WI38 (cell line): ENCODE measurements around the gene RBMS1.

Source experiments
- H3K4me3 ChIP-seq: 2 replicates; pipeline ENCODE4 v1.5.1; 2011; ENCODE audit warnings: low read depth, mild to moderate bottlenecking, control low read depth, low read length
- CTCF ChIP-seq: IDR thresholded peaks from 2 replicates; pipeline ENCODE4 v1.5.1; 2012; ENCODE audit warnings: low read depth, mild to moderate bottlenecking, control low read depth, low read length

The RBMS1 gene

GRCh38 chr2:160418853-160419252 lies 74.8 kb downstream of the RBMS1 start:
- TF ChIP-seq CTCF: no peak
- no peak overlapping the region for H3K4me3 ChIP-seq

- H3K4me3 ChIP-seq: no peak overlapping the region
- TF ChIP-seq CTCF: no peak
Measured at GRCh38 chr2:160418398-160418765, 75.2 kb downstream of the RBMS1 start.

- TF ChIP-seq CTCF: no peak
- H3K4me3 ChIP-seq: no peak overlapping the region
Measured at GRCh38 chr2:160417745-160418397, 75.7 kb downstream of the RBMS1 start.

- TF ChIP-seq CTCF: no peak
- no peak overlapping the region for H3K4me3 ChIP-seq
Measured at GRCh38 chr2:160415991-160416390, 77.6 kb downstream of the RBMS1 start.

- no peak overlapping the region for H3K4me3 ChIP-seq
- no peak for TF ChIP-seq CTCF
Measured at GRCh38 chr2:160411955-160412354, 81.7 kb downstream of the RBMS1 start.

- TF ChIP-seq CTCF: no peak
- no peak overlapping the region for H3K4me3 ChIP-seq
Measured at GRCh38 chr2:160411167-160411566, 82.4 kb downstream of the RBMS1 start.

- H3K4me3 ChIP-seq: no peak overlapping the region
- no peak for TF ChIP-seq CTCF
Measured at GRCh38 chr2:160409480-160409879, 84.1 kb downstream of the RBMS1 start.
